Activated CD8-positive, alpha-beta memory T cell treated with anti-CD3 and anti-CD28 coated beads, Interleukin-2, amount 50 U/mL, for 1 hour (primary cell): ENCODE results near the gene DUSP2.

Source experiments
- DNase-seq: peaks from one replicate; pipeline ENCODE4 v3.0.0-alpha.2; 2020; ENCODE audit errors: extremely low read depth

DUSP2 gene

GRCh38 chr2:96099861-96100798, 45.1 kb downstream of the DUSP2 start:
- DNase-seq = no peak

DNA sequence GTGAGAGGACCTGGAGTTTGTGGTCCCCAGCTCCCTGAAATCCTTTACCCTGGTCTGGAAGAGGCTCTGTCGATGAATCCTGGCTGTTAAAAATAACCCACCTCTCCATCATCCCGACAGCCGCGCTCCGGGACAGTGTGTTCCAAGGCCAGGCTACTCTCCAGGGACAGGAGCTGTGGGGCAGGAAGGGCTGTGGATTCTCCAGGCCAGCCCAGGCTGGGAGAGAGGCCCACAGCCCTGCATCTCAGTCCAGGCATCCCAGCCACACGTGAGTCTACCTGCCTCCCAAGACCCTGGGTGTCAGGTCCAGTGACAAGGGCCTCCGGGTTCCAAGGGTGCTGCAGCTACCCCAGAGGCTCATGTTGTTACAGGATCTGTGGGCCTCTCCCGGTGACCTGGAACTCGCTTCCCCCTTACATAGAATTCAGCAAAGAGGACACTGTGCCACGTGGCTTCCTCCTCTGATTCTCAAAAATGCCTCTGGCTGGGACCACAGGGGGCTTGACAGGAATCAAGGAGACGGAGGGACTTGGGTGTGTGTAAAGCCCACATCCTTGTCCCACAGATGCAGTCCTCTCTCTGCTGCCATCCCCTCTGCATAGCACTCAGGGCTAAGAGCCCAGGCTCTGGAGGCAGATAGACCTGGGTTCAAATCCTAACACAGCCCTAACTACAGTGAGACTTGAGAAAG, 46.2 kb downstream of the DUSP2 start:
- DNase-seq = no peak

DNA sequence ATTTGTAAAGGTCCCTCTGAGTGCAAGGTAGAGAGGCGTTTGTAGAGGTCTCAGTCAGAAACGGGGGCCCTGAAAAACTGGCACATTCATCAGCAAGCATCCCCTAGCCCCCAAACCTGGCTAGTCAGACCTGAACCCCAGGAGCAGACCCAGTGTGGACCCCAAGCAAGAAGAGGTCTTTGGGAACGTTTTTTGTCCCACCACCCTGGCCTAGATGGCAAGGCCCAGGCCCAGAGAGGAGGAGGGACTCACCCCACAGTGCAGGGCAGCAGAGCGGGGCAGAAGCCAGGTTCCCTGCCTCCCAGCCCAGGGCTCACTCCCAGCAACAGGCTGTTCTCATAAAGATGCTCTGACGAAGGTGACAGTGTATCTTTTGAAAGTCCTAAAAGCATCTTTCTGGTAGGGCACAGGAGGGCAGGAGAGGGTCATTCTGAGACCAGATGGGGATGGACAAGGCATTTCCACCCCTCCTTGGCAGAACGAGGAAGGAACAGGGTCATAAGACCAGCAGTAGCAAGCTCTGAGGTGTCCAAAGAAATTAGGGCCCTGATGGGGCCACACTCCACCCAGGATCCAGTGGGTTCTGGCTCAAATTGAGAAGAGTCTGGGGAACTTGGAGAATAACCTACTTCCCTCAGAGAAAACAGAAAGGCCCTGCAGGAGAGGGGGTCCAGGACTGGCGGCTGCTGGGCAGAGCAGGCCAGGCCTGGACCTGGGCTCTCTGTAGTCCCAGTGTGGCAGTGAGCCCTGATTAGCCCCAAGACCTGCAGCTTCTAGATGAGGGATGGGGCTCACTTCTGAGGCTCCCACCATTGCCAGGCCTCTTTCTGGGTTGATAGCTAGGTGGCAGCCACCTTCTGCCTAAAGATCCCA, 47.1 kb downstream of the DUSP2 start:
- DNase-seq = no peak

DNA sequence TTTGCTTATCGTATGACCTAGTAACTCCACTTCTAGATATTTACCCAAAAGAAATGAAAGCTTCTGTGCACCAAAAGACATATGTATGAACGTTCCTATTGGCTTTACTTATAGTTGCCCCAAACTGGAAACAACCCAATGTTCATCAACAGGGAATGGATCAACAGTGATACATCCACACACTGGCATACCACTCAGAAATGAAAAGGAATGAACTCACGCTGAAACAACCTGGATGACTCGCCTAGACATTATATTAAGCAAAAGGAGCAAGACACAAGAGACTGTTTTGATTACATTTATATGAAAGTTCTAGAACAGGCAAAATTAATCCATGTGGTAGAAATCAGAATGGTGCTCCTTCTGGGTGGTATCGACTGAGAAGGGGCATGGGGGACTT, 47.8 kb downstream of the DUSP2 start:
- DNase-seq = no peak

- no peak for DNase-seq
Observed at GRCh38 chr2:96095116-96095636, 50.1 kb downstream of the DUSP2 start.

DNA sequence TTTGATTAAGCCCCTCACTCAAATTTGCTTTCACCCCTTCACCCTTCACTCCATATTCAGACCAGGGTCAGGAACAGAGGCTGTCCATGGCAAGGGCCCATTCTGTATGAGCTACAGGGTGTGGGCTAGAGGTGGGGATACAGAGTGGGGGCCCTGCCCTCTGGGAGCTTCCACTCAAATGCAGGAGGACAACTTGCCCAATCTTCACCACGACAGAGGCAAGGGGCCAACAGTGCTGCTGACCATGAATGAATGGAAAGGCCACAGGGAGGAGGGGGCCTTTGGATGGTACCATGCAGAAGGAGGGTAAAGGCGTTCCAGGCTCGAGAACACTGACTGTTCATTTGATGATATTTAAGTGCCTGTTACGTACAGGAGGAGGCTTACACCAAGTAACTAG, 51.7 kb downstream of the DUSP2 start:
- DNase-seq = no peak
